Stimulated activated CD8-positive, alpha-beta memory T cell treated with anti-CD3 and anti-CD28 coated beads, Interleukin-12 subunit alpha, Interleukin-12 subunit beta, amount 100 ng/mL, for 4 hours (primary cell): ENCODE data around the gene DGLUCY.
"Not testable (repeated sequence)": the region's sequence is repeated elsewhere in the genome, so short reads cannot be mapped to it uniquely, and the experiment has no call there.

Source experiments
- DNase-seq: peaks from one replicate; pipeline ENCODE4 v3.0.0-alpha.2; 2020; ENCODE audit warnings: low read depth

DGLUCY gene

DNA sequence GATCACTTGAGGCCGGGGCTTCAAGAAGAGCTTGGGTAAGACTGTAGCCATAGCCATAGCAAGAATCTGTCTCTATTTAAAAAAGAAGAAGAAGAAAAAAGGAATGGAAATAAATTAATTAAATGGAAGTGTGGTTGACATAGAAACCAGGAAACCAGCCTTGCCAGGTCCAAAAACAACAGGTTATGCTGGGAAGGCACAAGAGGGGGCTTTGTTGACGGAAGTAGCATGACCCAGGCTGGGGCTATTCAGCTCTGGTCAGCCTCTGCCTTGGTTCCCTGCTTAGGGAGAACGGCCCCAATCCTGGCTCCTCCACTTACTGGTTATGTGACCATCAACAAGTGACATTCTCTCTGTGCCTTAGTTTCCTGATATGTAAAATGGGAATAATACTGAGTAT lies 145.0 kb downstream of the DGLUCY start:
- DNase-seq: no peak

DNA sequence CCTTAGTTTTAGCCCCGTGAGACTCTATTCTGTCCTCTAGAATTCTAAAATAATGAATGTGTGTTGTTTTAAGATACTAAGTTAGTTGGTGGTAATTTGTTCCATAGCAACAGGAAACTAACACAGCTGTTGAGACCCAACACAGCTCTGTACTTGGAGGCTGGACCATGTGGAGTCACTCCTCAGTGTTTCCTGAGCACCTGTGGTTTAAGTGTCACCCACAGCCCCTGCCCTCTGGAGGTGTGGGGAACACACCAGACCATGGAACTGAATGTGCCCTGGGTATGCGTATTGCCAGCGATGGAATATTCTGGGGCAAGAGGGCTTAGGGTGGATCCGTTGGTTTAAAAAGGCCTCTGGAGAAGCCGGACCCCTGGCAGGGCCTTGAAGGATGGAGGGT lies 147.2 kb downstream of the DGLUCY start:
- DNase-seq: peak; percentile 28

DNA sequence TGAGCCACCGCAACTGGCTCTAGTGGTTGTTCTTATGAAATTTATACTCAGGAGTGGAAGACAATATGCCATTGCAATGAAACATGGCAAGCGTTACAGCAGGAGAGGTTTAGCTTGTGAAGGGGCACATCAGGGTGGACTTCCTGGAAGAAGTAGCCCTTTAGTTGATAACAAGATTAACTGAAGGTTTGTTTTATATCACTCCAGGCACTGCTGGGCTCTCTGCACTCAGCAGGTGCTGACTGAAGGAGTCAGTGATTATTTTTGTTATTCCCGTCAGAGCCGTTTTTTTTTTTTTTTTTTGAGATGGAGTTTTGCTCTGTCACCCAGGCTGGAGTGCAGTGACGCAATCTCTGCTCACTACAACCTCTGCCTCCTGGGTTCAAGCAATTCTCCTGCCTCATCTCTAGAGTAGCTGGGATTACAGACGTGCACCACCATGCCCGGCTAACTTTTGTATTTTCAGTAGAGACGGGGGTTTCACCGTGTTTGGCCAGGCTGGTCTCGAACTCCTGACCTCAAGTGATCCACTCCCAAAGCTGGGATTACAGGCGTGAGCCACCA lies 148.2 kb downstream of the DGLUCY start:
- no peak for DNase-seq

- no peak for DNase-seq
Observed at GRCh38 chr14:91263329-91263728, 149.5 kb downstream of the DGLUCY start.

- no peak for DNase-seq
Observed at GRCh38 chr14:91264151-91265150, 150.6 kb downstream of the DGLUCY start.

DNA sequence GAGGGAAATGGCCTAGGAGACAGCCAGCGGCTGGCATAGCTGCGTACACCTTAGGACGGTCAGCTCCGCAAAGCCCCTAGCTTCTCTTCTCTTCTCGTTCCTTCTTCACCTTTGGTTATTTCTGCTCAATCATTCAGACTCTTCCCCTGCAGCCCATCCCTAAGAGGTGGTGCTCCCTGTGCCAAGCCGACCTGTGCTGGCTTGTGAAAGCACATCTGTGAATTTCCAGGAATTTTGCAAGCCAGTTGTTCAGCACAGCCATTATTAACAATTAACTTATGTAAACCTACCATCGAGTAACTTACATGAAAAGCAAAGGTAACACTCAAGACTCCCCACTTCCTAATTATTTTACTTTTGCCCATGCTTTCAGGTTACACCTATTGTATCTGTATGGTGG lies 151.5 kb downstream of the DGLUCY start:
- no peak for DNase-seq

- DNase-seq: not testable (repeated sequence)
Observed at GRCh38 chr14:91266276-91266675, 152.4 kb downstream of the DGLUCY start.

- DNase-seq: no peak
Observed at GRCh38 chr14:91267965-91268437, 154.1 kb downstream of the DGLUCY start.

DNA sequence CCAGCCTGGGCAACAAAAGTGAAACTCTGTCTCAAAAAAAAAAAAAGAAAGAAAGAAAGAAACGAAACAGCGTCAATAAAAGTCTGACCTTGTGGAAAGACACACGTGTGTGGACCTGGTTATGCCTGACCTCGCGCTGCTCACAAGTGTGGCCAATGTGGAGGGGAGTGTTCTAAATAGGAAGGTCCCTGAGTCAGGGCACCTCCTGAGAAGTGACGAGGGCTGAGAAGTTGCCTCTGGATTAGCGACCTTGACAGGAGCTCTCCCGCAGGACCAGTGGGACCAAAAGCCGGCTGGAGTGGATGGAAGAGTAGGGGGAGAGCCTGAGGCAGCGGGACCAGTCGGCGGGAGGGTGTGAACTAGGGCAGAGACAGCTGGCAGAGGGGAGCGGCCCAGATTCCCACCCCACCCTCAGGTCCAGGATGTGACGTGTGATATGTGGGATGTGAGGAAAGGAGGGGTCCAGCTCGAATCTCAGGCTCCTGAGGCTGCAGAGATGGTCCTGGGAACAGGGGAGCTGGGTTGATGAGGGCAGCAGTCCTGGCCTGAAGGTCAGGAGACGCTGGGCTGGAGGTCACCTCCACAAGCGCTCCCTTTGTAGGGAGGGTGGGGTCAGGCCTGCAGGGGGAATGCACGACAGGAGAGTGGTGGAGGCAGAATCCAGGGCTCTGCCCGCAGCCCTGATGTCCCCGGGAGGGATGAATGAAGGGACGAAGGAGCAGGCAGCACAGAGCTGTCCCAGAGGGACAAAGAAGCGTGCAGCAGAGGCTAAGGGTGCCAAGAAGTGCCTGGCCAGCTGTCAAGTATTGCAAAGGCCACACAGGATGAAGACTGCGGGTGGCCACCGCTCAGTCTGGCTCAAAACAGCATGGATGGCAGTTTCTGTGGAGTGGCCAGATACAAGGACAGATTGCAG lies 155.5 kb downstream of the DGLUCY start:
- no peak for DNase-seq

DNA sequence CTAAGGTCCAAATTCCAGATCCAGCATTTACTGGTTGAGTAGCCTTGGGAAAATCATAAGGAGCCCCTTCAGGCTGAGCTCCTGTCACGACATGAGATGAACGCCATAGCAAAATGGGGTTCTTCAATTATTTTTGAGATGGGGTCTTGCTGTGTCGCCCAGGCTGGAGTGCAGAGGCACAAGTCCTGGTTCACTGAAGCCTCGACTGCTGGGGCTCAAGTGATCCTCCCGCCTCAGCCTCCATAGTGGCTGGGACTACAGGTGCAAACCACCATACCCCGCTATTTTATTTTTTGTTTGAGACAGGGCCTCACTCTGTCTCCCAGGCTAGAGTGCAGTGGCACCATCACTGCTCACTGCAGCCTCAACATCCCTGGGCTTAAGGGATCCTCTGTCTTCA lies 156.3 kb downstream of the DGLUCY start:
- no peak for DNase-seq

GRCh38 chr14:91270619-91271018 lies 156.7 kb downstream of the DGLUCY start:
- DNase-seq: no peak

- DNase-seq: no peak
Observed at GRCh38 chr14:91271639-91272038, 157.8 kb downstream of the DGLUCY start.

- no peak for DNase-seq
Observed at GRCh38 chr14:91272341-91273272, 158.7 kb downstream of the DGLUCY start.

GRCh38 chr14:91273273-91273884 lies 159.5 kb downstream of the DGLUCY start:
- no peak for DNase-seq

DNA sequence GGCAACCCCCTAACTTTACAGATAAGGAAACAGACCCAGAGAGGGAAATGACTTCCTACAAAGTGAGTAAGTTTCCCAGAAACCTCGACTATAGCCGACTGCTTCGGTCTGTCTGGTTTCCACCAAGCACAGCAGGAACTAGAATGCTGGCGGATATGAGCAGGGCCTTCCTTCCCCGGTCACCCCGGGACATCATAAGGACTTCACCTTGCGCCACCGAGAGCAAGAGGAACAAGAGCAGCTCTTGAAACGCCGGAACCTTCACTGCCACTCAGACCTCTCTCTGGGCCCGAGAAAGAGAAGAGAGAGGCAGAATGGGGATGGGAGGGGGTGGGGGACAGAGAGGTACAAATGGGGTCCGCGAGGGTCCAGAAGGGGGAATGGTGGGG lies 160.0 kb downstream of the DGLUCY start:
- DNase-seq: no peak

- no peak for DNase-seq
Observed at GRCh38 chr14:91274796-91275195, 160.9 kb downstream of the DGLUCY start.
